Right renal cortex interstitium (tissue), 3 donors: Measurements from ENCODE around the gene CDH4. TPM values are rescaled to one million over a fixed set of nuclear protein-coding genes. Genes with fewer than 3 reads are reported as not detected.
"Not testable (repeated sequence)": the region's sequence is repeated elsewhere in the genome, so short reads cannot be mapped to it uniquely, and the experiment has no call there.

Experiments used
- DNase-seq, 3 donors: peaks; one replicate each; pipeline ENCODE4 v3.0.0-alpha.2; 2013; ENCODE audit warnings: low read depth in 3 of 3, low spot score in 2 of 3
- polyA plus RNA-seq, 3 donors: library from polyadenylated mRNA; unstranded; fragments of 120-200 nt; gene quantifications; one replicate each; pipeline ENCODE4 v1.2.1, GENCODE V29; 2013; ENCODE audit not compliant: insufficient read length in 3 of 3

Gene CDH4
- polyA plus RNA-seq, 3 donors: 5.8 to 6.8 (median 5.9) TPM

DNA sequence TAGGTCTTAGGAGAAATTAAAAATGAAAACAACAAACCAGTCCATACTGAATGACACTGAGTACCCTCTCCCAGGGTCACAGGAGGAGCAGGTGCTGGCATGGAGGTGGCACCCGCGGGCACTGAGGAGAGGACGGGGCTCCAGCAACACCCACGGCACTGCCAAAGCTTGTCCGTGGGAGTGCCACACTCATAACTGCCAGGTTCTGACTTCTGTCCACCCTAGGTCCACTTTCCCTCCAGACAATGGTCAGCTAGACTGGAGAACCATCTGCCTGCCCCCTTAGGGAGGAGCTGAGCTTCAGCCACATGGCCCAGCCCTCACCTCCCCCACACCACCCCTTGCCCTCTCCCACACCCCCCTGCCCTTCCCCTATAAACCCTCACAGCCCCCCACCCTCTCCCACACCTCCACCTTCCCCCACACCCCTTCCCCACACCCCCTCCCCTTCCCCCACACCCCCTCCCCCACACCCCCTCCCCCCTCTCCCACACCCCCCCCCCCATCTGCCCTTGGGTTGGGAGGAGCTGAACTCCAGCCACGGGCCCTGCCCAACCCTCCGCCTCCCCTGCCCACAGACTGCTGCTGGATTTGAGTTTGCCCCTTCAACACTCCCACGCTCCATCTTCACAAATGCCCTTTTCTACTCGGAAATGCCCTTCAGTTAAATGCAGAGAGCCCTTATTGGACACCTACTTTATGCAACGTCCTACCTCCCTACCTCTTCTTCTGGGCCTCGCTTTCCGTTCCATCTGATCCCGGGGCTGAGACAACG is 684.1 kb downstream of the CDH4 start:
- no peak for DNase-seq

DNA sequence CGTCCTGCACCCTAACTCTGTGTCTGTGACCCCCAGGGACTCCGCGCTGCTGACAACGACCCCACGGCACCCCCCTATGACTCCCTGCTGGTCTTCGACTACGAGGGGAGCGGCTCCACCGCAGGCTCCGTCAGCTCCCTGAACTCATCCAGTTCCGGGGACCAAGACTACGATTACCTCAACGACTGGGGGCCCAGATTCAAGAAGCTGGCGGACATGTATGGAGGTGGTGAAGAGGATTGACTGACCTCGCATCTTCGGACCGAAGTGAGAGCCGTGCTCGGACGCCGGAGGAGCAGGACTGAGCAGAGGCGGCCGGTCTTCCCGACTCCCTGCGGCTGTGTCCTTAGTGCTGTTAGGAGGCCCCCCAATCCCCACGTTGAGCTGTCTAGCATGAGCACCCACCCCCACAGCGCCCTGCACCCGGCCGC is 684.7 kb downstream of the CDH4 start:
- DNase-seq: no peak

DNA sequence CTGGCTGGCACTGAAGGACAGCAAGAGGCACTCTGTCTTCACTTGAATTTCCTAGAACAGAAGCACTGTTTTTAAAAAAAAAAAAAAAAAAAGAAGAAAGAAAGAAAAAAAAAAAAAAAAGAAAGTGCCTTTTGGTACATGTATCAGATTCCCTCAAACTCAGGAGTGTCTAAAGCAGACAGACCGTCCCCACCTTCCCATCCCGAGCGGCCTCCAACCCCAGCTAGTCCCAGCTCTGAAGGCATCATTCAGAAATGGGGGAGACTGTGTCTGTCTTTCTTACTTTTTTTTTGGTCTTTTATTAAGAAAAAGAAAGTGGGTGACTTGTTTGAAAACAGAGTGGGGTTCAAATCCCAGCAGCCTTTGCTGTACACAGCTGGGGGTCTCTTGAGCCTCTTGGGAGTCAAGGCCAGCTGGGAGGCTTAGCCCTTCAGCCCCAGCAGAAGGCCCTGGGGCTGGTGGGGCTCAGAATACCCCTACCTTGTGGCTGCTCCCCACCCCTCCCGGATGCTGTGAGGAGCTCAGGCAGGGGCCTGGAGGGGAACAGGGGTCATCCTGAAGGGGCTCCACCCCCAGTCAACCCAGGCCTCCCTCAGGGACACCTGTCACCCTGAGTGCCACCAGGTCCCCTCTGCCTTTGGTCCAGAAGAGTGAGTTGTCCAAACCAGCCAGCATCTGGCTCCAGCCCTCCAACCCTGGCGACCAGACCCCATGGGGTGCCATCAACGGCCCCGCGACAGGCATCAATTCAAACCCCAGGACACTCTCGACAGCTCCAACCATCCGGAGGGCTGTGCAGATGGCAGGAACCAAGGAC is 685.3 kb downstream of the CDH4 start:
- DNase-seq: no peak

DNA sequence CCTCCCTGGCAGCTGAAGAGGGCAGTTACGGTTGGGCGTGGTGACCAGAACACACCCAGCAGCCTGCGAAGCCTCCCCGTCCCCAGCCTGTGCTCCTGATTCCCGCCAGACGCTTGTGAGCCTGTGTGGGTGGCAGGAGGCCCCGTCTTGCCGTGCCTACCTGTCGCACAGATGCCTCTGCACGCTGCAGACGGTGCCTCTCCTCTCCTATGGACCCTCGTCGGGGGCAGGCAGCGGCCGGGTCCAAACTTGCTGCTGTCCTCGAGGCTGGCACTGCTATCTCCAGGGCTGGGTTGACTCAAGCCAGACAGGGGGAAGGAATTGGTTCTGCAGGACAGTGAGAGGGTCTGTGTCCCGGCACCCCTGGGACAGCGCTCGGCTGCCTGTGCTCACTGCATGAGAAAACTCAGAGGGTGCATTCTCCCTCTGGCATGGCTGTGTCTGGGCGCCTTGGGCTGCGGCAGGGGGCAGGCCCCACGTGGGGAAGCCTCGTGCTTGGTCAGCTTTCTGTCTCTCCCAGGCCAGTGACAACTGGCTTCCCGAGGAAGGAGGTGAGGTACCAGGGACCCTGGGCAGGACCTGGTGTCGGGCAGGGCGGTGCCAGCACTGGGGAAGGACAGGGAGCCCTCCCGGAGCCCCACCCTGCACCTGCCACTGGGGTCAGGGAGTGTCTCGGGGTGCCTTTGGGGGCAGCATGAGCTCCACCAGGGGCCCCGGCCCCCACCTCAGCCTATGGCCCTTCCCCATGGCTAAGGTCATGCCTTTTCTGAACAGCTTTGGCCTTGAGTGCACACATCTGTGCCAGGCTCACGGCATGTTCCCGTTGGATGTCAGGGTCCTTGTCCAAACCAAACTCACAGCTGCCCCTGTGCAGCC is 686.1 kb downstream of the CDH4 start:
- no peak for DNase-seq

DNA sequence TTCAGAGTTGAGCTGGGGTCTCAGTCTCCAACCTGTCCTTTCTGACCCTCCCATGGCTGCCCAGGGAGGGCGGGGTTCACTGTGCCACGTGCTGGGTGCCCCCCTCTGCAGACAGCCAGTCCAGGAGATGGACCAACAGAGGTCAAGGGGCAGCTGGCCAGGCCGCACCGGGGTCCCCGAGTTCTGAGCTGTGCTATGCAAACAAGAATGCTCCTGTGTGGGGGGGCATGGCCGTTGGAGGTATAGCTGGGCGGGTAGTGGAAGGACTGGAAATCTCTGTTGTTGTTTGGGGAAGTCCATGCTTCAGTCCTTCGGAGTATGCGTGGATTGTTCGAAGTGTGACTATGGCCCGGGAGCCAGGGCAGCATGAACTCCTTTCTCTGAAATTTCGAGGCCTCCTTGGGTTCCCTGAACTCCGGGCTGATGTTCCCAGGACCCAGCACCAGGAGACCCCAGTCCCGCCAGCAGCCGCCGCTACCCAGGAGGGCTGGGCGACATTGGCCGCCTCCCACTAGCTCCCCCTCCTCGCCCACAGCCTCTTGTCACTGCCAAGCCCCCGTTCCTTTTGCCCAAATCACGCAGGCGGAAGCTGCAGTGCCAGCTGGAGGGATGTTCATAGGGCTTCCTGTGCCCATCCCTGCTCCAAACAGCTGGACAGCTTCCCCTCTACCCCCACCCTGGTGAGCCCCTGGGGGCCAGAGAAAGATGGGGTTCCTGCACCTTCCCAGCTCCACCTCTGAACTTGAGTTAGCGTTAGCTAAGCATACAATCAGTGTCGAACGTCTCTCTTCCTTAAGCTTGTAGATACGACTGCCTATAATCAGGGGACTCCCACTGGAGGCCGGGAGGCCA is 687.0 kb downstream of the CDH4 start:
- no peak for DNase-seq

DNA sequence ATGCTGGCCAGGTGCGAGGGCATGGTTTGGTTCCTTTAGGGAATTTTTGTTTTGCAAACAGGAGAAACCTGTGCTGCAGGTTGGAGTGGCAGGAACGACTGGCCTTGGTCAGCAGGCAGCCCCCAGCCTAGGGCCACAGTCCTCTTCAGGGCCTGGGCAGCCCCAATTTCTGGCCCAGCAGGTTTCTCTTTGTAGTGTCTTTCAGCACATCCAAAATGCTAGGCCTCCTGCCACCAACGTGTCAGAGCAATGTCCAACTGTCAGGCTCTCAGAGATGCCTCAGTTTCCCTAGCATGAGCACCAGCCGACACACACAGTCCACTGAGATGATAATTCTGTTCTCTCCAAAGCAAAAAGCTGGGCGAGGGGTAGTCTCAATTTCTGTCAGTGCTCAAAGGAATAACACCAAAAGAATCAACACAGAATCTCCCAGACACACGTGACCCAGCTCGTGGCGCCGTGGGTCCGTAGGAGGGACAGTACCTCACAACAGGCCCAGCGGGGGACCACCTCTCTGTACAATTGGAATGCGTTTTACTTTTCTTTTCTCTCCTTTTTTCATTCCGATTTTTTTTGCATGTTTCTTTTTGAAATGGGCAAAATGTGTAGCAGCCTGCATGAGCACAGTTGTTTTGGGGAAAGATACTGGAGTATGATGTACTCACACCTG is 687.8 kb downstream of the CDH4 start:
- DNase-seq: no peak

DNA sequence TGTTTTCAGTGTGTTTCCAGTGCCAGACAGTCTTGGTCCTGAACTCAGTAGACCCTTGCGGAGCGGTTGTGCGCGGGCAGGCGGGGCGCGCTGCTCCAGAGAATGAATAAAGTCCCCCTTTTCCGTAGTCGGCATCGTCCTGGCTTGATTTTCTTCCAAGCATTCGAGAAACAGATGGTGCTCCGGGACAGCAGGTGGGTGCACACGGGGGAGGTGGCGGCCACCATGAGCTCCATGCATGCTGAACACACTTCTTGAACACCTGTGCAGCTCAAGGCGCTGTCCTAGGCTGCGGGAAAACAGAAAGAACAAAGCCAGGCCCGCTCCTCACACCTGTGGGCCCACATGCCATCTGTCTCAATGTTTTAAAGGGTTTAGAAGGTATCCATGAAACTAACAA is 688.4 kb downstream of the CDH4 start:
- DNase-seq: no peak

DNA sequence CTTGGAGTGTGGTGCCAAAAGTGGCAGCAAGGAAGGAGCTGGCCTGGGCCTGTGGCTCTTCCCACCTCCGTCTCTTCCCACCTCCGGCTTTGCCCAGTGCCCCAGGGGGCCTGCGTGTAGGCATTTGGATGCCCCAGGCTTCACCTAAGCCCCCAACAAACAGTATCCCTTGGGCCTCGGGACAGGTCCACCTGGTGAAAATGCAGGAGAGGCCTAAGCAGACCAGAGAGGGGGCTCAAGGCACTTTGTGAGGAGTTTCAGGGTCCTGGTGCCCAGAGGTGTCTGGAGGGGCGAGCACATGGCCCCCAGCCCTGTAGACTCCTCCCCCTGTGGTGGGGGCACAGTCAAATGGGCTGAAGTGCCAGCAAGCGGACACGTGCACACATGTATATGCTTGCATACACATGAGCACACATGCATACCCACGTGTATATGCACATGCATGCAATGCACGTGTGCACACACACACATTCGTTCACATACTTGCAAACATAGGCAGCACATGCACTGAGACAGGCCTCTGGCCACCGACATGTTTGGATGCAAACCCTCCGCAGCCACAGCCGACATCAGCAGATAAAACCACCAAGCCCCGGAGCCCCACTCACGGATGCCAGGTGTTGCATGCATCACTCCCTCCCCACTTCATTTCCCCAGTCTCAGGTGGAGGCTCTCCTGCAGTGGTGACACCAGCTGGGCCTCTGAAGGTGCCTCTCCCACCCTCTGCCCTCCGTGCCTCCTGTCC is 689.1 kb downstream of the CDH4 start:
- DNase-seq: no peak

DNA sequence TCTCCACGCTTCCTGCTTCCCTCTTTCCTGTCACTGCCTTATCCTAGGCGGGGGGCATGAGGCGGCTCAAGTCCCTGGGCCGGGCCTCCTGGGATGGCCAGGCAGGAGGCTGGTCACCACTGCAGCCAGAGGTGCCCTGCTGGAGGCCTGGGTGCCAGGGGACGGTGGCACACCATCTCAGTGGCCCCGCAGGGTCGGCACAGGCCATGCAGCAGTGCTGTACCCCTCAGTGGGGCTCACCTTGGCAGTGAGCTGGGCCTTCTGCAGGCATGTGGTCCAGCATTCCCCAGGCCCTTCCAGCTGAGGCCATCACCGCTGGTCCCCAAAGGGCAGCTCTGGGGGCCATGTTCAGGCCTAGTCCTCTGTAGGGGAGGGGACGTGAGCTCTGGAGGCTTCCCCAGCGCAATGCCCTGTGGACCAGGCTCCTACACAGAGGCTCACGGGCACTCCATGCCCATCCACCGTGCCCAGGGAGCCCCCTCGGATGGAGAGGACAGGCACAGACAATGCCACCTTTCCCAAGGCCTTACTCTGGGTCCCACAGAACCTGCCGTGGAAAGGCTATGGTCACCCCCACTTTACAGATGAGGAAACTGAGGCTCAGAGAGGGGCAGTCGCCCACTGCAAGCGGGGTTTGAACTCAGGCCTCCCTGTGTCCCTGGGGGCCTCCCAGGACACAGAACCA is 689.8 kb downstream of the CDH4 start:
- no peak for DNase-seq

DNA sequence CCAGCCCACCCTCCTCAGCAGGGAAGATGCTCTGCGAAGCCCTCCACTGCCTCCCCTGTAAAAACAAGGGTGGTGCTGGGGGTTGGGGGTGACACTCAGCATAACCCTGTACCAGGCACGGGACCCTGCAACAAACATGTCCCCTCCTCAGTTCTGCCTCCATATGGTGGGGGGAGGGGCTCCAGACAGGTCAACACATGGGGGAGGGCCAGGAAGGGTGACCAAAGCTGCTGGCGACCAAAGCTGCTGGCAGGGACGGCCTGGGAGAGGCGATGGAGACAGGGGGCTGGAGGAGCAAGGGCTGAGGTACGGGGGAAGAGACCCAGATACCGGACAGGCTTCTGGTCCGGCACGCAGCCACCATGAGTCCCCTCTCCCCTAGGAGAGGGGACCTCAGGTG is 690.5 kb downstream of the CDH4 start:
- DNase-seq: no peak

DNA sequence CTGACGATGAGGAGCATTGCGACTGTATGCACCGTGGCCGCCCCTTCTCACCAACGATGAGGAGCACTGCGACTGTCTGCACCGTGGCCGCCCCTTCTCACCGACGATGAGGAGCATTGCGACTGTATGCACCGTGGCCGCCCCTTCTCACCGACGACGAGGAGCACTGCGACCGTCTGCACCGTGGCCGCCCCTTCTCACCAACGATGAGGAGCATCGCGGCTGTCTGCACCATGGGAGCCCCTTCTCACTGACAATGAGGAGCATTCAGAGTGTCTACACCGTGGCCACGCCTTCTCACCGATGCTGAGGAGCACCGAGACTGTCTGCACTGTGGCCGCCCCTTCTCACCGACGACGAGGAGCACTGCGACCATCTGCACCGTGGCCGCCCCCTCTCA is 692.9 kb downstream of the CDH4 start:
- not testable (repeated sequence) for DNase-seq

DNA sequence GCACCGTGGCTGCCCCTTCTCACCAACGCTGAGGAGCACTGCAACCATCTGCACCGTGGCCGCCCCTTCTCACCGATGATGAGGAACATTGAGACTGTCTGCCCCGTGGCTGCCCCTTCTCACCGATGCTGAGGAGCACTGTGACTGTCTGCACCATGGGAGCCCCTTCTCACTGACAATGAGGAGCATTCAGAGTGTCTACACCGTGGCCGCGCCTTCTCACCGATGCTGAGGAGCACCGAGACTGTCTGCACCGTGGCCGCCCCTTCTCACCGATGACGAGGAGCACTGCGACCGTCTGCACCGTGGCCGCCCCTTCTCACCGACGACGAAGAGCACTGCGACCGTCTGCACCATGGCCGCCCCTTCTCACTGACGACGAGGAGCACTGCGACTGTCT is 693.4 kb downstream of the CDH4 start:
- DNase-seq: not testable (repeated sequence)

DNA sequence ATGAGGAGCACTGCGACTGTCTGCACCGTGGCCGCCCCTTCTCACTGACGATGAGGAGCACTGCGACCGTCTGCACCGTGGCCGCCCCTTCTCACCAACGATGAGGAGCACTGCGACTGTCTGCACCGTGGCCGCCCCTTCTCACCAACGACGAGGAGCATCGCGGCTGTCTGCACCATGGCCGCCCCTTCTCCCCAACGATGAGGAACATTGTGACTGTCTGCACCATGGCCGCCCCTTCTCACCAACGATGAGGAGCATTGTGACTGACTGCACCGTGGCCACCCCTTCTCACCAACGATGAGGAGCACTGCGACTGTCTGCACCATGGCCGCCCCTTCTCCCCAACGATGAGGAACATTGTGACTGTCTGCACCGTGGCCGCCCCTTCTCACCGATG is 696.0 kb downstream of the CDH4 start:
- not testable (repeated sequence) for DNase-seq

DNA sequence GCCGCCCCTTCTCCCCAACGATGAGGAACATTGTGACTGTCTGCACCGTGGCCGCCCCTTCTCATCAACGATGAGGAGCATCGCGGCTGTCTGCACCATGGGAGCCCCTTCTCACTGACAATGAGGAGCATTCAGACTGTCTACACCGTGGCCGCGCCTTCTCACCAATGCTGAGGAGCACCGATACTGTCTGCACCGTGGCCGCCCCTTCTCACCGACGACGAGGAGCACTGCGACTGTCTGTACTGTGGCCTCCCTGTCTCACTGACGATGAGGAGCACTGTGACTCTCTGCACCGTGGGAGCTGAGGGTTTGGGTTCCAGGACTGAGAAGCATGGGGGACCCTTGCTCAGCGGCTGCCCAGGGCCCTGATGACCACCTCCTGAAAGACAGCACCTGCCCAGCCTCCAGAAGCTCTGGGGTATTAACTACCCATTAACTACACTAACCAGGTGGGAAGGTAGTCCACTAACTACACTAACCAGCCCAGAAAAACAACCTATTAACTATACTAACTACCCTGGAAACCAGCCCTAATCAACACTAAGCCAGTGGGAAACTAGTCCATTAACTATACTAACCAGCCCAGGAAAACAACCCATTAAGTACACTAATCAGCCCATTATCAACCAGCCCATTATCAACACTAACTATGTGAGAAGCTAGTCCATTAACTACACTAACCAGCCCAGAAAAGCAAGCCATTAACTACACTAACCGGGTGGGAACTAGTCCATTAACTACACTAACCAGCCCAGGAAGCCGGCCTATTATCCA is 696.7 kb downstream of the CDH4 start:
- DNase-seq: no peak

DNA sequence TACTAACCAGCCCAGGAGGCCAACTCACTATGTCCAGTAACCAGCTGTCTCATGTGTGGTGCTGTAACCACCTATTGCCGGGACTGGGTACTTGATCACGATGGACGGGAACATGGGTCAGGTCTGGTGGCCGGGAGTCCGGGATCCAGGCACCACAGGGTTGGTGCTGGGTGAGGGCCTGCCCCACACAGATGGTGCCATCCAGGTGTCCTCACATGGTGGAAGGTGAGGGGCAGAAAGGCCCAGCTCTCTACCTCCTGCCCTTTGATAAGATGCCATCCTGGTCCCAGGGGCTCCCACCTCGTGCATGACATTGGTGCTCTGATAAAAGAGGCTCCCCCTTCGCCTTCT is 697.3 kb downstream of the CDH4 start:
- no peak for DNase-seq

DNA sequence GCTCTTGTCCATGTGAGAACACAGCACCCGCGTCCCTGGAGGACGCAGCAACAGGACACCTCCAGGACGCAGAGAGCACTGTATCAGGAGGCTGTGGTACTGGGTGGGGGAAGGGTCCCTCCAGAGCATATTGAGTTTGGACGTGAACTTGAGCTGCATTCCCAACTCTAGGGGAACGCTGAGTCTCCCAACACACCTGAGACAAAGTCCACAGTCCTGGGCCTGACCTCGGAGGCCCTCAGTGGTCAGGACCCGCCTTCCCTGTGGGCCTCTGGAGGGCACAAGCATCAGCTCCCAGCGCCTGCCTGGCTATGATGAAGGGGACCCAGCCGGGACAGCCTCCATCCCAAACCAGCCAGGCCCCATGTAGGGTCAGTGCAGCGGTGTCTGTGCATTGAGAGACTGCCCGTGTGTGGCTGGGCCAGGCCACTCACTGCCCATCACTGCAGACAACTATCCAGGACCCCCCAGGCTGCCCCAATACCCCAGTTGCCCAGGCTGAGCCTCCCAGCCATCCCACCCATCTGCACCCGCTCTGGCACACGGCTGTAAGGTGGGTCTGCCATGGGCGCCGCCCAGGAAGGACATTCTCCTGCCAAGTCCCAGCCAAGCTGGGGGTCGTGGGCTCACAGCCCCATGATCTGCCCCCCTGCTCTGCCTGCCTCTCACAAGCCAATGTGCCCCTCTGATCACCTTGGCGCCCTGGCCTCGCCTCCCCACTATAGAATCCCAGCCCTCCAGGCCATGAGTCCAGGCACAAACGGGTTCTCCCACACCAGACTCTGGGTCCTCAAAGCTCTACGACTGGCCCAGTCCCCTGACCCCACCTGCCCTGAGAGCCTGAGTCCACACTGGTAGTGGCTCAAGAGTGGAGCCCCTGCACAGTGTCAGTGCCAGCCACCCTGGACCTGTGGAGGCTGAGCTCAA is 697.9 kb downstream of the CDH4 start:
- no peak for DNase-seq

DNA sequence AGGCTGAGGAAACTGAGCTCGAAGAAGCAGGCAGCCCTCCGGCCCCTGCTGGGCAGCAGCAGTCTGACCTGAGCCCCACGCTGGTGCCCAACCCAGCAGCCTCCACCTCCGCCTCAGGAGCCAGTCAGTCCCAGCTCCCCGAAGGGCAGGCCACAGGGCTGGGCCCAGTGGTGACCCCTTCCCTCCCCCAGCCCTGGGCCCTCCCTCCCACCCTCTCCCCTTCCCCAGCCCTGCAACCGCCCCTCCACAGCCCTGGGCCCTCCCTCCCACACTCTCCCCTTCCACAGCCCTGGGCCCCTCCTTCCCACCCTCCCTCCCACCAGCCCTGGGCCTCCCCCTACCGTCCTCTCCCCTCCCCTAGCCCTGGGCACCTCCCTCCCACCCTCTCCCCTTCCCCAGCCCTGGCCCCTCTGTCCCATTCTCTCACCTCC is 698.6 kb downstream of the CDH4 start:
- no peak for DNase-seq
